Tibial nerve (tissue), 4 donors: ENCODE results near the gene BRD7.

Experiments
- CTCF ChIP-seq, 5 experiments: fragments of 200-600 bp in 3 of 5; fragments of 450-650 bp in 2 of 5; sonication (generic) in 3 of 5; IDR thresholded peaks; one replicate each; pipeline ENCODE4 v1.5.1; 2016 to 2019; ENCODE audit warnings: antibody characterized with exemption in 5 of 5, mild to moderate bottlenecking in 3 of 5, moderate library complexity in 2 of 5
- EP300 ChIP-seq, 2 donors: sonication (generic); formaldehyde crosslinking; IDR thresholded peaks; one replicate each; pipeline ENCODE4 v1.6.1; 2017; ENCODE audit warnings: antibody characterized with exemption in 2 of 2, mild to moderate bottlenecking in 1 of 2
- POLR2A ChIP-seq, 2 donors: fragments of 450-650 bp; IDR thresholded peaks; one replicate each; pipeline ENCODE4 v1.6.1; 2017; ENCODE audit warnings: antibody characterized with exemption in 2 of 2, mild to moderate bottlenecking in 2 of 2, moderate library complexity in 2 of 2

DNA sequence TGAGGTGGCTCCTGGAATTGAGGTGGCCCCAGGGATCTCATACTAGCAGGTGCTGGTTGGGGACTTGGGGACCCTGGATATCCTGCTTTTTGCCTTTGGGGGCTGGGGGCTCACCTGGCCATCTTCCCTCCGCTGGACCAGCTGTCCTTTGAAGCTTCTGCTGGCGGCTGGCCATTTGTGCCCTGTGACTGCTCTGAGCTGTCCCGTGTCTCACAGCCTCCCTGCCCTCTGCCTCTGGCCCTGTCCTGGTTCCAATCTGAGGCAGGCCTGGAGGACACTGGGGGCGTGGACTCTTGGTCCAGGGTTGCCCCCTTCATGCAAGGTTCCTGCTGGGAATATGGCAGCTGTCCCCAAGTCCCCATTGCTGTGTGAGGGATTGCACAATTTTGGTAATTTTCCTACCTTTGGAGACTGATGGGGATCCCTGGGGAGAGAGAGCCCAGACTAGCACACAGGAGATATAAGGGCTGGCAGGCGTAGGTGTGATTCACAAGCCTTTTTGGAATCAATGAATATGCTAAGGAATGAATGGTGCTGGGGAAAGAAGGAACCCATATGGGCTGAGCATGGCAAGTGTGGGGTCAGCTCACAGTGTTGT is 83.3 kb downstream of the BRD7 start:
- no peak for TF ChIP-seq CTCF (IDR thresholded peaks at IDR 0.05)
- no peak for TF ChIP-seq POLR2A (IDR thresholded peaks at IDR 0.05)
- no peak for TF ChIP-seq EP300 (IDR thresholded peaks at IDR 0.05)
